ENCODE results near the gene AFF2.

DNA sequence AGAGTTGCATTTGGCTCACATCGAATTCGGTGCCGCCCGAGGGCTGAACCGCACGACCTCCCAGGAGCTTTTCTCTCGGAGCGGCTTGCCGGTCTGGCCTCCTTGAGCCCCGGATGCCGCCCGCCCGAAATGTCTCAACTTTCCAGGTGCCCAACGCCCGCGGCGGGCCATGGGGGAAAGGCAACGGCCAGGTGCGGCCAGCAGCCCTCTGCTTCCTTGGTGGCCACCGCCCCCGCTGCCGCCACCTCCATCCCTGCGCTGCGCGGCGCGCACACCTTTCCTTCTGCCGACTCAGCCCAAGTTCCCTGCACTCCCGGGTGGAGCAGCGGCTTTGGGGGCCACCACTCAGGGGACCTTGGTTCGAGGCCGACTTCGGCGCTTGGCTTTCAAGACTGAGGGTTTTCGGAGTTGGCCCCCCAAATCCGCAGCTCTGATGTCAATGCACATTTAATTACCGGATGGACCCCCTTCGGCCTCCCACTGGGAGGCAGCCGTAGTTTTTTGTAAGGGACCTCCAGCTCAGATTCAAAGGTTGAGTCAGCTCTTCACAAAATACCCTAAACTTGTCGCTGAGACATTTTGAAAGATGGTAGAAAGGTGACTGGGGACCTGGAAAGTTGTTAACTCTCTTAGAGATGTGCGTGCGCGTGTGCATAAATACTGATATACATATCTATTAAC, 1.1 kb downstream of the AFF2 start:
- TF ChIP-seq CTCF (IDR thresholded peaks at IDR 0.05 in 4 of 5, conservative IDR thresholded peaks at IDR 0.05 in 1 of 5) (no peak), POLR2A (IDR thresholded peaks at IDR 0.05) (no peak)
